ENCODE results near the gene WDR70.
"Not testable (repeated sequence)": the region's sequence is repeated elsewhere in the genome, so short reads cannot be mapped to it uniquely, and the experiment has no call there.

WDR70 gene

DNA sequence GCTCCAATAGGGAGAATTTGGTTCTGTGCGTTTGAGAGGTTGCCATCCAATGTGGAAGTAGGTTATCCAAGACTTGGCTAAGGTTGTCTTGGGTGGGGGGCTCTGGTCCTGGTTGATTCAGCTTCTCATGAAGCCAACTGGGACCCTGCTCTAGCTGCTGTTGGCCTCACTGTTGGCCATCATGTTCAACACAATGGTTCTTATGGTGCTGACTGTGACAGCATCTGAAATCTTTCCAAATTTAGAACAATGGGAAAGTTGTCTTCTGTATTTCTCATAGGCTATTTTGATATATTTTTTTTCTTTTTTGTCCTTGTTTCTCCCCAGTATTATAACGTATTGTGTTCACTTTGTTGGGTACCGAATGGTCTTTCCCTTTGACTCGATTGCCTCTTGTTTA lies 388.8 kb downstream of the WDR70 start:
- DNase-seq (ENCODE audit: low spot score) = peak; percentile 84

DNA sequence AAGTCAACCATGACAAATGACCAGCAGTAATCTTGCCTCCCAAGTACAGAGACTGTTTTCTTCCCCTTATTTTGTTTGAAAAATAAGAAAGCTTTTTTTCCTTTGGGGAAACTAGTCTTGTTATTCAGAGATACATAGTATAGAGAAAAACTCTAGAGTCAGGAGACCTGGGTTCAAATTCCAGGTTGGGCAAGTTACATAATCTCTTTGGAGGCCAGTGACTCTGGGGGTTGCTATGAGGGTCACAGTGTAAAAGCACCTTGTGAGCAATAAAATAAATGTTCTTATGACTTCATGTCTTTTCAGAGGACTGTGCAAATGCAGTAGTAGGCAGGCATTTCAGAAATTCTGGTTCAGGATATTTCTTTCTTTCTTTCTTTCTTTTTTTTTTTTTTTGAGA lies 389.3 kb downstream of the WDR70 start:
- DNase-seq (ENCODE audit: low spot score) = no peak

DNA sequence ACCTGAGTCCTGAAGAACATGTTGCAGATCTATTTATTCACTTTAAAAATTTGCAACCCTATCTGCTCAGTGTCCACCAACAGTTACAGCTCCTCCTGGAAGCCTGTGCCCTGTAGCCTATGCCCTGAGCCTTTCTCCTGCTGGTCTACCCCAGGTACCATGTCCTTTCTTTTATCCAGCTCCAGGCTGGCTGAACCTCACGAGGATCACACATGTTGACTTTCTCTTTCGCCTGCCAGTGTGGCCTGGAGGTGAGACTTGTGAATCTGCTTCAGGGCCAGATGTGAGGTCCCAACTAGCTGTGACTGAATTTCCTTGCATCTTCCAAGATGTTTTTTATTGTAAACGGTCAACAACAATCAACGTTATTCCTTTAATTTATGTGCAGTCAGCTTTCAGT lies 390.0 kb downstream of the WDR70 start:
- no peak for DNase-seq (ENCODE audit: low spot score)

DNA sequence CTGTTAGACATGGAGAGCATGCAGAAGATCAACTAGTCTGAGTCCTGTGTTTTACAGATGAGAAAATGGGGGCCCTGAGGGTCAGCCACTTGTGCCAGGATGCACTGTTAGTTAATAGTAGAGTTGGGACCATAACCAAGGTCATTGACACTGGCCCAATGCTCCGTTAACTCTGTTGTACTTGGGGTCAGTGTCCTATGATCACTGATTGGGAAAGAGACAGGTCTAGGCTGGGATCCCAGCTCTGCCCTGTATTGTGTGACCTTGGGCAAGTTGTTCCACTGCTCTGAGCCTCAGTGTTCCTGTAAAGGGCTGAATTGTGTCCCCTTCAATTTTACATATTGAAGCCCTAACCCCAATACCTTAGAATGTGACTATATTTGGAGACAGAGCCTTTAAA lies 390.7 kb downstream of the WDR70 start:
- DNase-seq (ENCODE audit: low spot score) = no peak

DNA sequence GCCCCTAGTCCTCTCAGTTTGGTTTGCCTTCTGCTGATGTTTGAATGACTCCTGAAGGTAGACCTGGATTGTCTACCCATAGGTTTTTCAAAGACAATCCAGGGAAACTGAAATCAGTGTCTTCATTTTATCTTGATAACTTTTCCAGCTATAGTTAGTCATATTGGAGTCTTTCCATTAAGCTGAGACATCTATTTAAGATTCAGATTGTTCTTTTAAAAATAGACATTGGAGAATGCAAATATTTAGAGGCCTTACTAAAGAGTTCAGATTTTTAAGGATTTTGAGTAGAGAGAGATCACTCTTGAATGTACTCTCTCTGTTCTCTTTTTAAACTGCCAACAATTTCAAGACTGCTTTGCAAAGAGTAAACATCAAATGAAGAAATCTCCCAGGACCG lies 391.7 kb downstream of the WDR70 start:
- DNase-seq (ENCODE audit: low spot score) = no peak

DNA sequence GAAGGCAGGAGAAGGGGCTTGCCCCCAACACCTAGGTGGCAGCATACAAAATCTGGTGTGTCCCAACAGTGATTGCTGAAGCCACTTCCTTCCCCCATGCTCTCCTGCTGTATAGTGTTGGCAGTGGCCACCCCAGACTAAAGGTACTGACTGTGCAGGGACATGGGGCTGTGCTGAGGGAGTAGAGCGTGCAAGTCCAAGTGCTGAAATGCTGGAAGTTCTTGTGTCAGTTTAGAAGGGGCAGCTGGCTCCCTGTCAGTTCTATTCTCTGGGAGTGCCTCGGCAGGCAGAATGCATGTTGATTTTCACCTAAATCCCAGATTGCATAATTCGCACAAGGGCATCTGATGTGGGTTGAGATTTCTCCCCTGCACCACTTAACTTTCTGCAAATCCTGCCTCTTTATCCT lies 392.1 kb downstream of the WDR70 start:
- no peak for DNase-seq (ENCODE audit: low spot score)

DNA sequence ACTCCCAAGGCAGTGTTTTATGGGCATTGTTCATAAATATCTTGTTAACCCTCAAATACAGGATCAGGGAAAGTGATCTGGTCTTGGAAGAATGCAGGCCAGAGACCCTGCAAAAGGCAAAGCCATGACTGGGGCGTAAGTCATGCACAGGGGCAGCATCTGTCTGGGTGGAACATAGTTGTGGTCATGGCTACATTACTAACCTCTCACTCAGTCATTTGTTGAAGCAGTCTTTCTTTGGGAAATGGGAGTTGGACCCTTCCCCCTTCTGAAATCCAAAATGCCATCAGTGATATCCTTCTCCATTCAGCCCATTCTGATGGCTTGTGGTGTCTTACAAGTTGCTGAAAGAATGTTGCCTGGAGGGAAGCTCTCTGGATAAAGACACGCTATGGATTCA lies 392.6 kb downstream of the WDR70 start:
- DNase-seq (ENCODE audit: low spot score) = no peak

DNA sequence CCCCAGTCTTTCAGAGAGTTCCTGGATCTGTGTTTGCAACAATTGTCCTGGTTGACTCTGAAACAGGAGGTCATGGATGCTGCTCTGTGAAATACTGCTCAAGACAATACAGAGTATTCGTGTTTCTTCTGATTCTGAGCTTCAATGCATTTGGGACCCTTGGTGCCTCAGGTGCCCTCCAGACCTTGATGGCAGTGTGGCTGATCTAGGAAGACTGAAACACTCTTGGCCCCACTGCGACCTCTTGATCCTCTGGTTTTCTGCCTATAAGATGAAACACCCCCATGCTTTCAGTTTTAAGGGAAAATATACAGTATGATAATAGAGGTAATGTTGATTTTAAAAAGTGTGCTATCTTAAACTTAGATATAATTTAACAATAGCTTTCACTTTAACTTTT lies 393.1 kb downstream of the WDR70 start:
- DNase-seq (ENCODE audit: low spot score) = no peak

DNA sequence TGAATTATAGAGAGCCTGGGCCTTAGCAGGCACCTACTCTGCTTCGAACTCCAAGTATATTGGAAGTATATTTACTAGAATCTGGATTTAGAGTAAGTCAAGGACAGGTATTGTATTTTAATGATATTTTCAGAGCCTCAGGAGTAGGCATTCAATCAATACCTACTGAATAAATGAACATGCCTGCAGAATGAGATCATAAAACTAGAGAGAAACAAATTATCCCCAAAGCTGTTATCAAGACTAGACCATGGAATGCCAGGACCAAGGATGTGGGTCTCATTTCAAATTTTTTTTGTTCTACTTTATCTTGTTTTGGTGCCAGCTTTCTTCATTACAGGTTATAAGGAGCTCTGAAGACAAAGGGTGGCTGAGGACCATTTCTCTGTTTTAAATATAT lies 394.7 kb downstream of the WDR70 start:
- DNase-seq (ENCODE audit: low spot score) = no peak

DNA sequence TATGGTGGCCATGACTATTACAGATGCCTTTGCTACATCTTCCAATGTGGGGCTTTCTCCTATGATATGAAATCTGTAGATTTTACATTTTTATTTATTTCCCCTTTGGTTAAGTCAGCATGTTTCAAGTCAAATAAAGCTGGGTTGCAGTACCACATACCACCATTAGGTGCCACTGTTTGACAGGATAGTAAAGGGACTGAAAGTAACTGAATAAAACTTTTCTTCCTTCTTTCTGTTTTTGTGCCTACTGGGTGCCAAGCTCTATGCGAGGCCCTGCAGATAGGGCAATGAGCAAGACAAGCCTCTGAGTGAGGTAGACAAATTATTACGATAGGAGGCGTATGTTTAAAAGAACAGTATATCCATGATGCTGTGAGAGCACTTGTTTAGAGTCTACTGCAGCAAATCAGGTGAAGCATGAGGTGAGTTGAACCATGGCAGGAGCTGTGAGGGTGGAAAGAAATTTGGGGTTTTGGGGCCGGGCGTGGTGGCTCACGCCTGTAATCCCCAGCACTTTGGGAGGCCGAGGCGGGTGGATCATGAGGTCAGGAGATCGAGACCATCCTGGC lies 395.9 kb downstream of the WDR70 start:
- no peak for DNase-seq (ENCODE audit: low spot score)

DNA sequence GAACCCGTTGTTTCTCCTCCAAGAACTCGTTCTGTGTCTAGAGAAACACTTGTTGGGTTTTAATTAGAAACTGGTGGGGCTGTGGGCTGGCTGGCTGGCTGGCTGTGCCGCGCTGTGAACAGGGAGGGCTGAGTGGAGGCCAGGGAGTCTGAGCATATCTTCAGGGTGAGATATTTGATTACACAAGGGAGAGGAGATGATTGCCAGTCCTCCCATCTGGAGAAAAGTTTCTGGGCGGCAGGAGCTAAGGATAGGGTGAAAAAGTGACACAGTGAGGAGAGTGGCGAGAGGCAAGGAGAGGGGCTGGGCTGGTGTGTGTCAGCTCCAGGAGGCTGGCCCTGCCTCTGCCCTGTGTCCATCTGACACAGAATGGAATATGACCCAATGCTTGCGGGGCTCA lies 397.7 kb downstream of the WDR70 start:
- no peak for DNase-seq (ENCODE audit: low spot score)

DNA sequence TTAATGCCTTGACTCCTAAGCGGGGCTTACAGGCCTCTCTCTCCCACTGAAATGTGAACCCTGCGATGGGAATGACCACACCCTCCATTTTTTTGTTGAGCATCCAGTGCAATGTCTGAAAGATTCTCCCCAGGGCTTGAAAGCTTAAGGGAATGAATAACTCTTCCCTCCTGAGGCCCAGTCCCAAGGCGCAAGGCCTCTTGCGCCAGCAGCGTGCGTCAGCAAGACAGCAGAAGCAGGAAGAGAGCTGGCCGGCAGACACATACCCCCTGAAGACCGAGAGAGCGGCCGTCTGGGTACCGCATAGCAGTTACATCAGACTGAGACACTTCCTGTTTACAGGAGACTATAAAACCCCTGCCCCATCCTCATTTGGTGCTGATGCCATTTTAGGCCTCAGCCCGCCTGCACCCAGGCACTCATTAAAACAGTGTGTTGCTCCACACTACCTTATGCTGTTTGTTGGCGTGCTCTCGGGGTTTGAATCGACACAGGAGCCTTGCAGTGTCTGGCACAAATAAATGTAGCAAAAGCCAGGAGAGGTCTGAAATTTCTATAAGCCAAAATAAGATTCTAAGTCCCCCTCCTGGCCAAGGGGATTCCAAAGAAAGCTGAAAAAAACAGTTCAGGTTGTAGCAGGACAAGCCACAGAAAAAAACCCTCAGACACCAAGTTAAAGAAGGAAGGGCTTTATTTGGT lies 398.5 kb downstream of the WDR70 start:
- no peak for DNase-seq (ENCODE audit: low spot score)

DNA sequence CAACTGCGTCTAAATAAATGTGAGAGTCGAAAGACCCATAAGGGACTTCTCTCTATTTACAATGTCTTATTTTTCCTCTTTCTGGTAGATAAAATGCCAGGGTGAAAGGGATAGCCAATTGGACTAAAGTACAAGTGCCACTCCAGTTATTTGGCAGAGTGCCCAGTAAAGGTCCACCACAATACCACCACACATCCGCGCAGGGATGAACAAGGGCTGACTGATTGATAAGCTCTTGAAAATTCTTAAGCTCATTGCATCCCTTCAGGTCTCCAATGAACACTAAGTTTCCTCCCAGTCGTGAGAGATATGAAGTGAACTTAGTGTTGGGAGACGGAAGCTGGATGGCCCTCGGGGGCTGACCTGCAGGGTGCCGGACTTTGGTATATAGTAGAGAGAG lies 402.3 kb downstream of the WDR70 start:
- not testable (repeated sequence) for DNase-seq (ENCODE audit: low spot score)

DNA sequence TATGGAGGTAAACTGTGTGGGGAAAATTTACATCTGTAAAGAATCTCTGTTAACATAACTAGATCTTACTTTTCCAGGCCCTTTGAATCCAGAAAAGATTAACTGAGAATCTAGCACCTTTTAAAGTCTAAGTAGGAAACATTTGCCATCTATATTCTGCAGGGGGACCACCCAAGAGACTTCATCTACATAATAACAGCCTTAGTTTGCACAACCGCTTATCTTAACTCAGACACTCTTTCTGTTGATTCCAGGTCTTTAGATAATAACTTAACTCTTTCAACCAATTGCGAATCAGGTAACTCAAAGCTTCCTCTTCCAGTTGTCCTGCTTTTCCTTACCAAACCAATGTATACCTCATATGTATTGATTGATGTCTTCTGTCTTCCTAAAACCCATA lies 407.3 kb downstream of the WDR70 start:
- DNase-seq (ENCODE audit: low spot score) = no peak

DNA sequence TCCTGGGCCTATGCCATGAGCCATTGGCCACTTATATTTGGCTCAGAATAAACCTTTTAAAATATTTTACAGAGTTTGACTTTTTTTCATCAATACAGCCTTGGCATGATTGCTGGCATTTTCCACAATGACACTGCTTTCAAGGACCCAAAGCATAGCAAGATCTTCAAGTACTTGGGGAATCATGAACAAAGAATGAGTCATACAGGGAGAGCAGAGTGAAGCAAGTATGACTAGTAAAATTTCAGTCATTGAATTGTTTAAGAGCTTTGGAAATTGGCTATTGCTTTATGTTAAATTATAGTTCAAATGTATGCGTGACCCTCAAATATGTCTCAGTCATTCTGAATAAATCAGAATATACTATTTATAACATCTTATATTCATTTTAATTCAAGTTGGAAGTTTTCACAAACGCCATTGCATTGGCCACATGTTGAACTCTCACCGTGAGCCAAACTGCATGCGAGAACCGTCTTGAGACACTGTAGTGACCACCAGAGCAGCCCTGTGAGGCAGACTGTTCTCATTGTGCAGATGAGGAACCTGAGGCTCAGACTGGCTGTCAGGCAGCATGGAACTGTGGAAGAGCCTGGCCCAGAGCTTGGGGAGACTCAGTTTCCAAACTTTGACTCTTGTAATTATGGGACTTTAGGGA lies 407.9 kb downstream of the WDR70 start:
- DNase-seq (ENCODE audit: low spot score) = no peak

DNA sequence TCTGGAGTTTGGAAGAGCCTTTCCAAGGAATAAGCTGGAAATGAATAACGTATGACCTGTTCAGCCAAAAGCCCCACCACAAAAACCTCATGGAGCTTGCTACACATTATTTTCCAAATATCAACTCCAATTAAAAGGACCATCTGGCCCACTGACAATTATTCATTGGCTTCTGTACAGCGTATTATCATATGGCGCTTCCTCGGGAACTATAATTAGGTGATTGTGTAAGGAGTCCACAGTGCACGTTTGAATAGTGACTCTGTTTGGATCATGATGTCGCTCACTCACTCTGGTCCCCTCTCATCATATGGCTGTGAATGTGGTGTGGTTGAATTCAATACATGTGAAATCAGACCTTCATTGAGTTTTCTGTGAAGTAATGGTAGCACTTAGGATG lies 408.6 kb downstream of the WDR70 start:
- DNase-seq (ENCODE audit: low spot score) = no peak

DNA sequence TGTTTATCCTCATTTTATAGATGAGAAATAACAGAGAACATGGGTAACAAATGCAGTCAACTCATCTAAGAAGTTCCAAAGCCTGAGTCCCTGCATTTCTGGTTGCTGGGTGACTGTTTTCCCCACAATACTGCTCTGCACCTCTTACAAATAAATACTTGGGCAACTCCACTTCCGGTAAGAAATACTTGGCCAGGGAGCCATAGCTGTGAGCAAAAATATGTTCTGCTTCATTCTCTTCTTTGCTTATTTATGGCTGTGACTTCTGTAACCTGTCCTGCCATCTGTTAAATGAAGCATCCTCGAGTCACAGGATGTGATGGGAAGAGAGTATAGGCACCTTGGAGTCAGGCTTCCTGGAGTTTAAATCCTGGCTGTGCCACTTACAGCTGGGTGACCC lies 410.9 kb downstream of the WDR70 start:
- no peak for DNase-seq (ENCODE audit: low spot score)

DNA sequence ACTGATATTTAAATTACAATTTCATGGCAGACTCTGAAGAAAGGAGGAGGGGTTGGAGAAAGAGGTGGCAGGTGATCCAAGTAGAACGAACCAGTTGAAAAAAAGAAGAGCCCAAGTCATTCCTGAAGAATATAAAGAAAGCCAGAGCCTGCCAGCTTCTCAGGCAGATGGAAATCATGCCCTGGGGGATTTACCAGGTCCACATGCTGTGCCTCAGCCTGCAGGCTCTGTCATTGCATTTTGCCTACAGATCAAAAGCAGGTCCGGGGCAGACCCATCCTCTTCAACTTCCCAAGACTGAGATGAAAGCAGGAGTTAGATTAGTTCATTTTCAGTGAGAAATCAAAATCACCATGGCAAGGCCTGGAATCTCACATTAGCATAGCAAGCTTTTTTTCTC lies 412.2 kb downstream of the WDR70 start:
- DNase-seq (ENCODE audit: low spot score) = no peak

DNA sequence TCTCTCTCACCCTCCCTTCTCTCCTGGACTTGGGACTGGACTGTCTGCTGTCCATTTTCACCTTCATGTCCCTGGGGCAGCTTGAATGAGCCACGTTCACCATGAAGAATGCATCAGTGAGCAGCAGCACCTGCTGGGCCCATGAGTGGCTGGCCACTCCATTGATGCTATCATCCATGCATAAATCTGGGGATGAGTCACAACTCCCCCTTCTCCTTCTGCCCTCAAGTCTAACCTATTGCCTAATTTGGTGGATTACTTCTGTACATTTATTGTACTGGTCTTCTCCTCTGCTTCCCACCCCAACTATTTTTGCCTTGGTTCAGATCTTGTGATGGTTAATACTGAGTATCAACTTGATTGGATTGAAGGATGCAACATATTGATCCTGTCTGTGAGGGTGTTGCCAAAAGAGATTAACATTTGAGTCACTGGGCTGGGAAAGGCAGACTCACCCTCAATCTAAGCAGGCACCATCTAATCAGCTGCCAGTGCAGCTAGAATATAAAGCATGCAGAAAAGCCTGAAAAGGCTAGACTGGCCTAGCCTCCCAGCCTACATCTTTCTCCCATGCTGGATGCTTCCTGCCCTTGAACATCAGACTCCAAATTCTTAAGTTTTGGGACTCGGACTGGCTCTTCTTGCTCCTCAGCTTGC lies 414.0 kb downstream of the WDR70 start:
- DNase-seq (ENCODE audit: low spot score) = no peak

DNA sequence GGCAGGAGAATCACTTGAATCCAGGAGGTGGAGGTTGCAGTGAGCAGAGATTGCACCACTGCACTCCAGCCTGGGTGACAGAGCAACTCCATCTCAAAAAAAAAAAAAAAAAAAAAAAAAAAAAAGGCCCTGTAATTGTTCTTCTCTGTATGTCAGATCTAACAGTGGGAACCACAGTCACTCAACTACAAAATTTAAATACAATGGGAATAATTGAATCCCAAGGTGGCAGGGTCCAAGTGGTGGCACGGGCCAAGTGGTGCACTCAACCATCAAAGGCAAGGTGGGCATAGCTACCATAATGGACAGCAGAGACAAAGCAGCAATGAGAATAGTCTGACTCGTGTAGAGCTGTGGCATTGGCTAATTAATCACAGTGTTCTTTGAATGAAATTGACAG lies 416.2 kb downstream of the WDR70 start:
- not testable (repeated sequence) for DNase-seq (ENCODE audit: low spot score)

DNA sequence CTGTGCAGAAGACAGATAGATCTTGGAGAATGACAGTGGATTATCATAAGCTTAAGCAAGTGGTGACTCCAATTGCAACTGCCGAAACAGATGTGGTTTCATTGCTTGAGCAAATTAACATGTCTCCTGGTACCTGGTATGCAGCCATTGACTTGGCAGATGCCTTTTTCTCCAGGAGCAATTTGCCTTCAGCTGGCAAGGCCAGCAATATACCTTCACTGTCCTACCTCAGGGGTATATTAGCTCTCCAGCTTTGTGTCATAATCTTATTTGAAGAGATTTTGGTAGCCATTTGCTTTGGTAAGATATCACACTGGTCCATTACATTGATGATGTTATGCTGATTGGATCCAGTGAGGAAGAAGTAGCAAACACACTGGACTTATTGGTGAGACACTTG lies 417.3 kb downstream of the WDR70 start:
- not testable (repeated sequence) for DNase-seq (ENCODE audit: low spot score)

DNA sequence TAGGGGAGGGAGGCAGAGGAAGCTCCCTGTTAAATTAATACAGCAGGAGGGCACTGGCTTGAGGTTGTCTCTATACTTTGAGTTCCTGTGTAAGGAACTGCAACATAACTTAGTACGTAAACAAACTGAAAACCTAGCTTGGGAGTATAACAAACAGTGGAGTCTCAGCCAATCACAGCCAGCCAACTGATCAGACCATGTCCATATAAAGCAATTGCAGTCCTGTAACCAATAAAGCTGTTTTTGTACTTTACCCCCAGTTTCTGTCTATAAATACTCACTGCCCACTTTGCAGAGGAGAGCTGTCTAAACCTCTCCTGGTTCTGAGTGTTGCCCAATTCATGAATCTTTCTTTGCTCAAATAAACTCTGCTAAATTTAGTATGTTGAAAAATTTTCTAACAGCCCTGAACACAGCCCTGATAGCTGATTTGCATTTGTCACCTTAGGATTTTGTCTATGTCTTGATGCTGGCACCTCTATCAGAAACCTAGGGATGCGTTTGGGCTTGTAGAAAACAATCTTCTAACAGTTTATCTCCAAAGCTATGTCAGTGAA lies 420.8 kb downstream of the WDR70 start:
- no peak for DNase-seq (ENCODE audit: low spot score)

DNA sequence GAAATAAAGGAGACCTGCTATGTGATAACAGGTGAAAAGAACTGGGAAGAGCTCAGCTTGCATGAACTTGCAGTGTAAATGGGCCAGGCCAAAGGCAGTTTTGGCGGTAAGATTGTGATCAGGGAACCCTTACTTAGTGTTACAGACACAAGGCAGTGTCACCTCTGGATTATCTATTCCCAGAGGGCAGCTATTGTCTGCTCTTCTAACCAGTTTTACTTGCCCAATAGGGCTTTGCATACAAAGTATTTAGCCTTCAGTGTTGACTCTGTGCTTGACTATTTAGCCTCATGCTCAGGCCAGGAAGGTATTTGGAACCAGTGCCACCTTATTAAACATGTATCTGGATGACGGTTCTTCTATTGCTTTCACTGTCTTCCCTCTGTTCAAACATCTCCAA lies 422.4 kb downstream of the WDR70 start:
- no peak for DNase-seq (ENCODE audit: low spot score)

Data from putamen (tissue), 1 donor.